MM.1S (cell line): ENCODE results near the gene PLSCR1.

ENCODE experiments used
- EZH2 ChIP-seq: fragments of 300-600 bp; sonication (generic); optimal IDR thresholded peaks from 2 replicates; pipeline ENCODE3; 2017; ENCODE audit warnings: low read depth, mild to moderate bottlenecking, antibody characterized with exemption, low read length, mixed read lengths
- EZH2phosphoT487 ChIP-seq: fragments of 300-600 bp; sonication (generic); IDR thresholded peaks from 2 replicates; pipeline ENCODE4 v1.6.1; 2018; ENCODE audit warnings: antibody characterized with exemption, low read length
- TF ChIP-seq, protein P1 (sequence below): fragments of 300-600 bp; sonication (generic); IDR thresholded peaks from 2 replicates; pipeline ENCODE4 v1.5.1; 2016; ENCODE audit warnings: antibody characterized with exemption, low read length, mixed read lengths

DNA sequence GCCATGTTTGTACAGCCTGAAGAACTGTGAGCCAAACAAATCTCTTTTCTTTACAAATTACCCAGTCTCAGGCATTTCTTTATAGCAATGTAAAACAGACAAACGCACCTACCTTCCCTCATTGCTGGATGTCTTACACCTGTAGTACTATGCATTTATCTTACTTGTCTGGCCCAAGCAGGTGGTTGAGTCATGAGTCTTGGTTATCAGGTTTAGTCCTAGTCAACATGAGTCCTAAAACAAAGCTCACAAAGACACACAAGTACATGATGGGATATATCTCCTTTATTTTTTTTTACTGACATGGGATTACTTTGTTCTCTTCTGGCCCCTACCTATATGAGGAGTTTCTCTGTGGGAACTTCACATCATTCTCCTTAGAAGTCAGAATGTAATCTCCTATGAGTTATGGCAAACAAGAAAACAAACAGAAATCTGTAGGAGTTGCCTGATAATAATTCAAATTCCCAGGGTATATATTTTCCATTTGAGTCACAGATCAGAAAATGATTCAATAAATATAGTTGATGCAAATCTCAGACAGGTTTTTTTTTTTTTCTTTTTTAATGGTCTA, 41.4 kb downstream of the PLSCR1 start:
- TF ChIP-seq, protein P1, sequence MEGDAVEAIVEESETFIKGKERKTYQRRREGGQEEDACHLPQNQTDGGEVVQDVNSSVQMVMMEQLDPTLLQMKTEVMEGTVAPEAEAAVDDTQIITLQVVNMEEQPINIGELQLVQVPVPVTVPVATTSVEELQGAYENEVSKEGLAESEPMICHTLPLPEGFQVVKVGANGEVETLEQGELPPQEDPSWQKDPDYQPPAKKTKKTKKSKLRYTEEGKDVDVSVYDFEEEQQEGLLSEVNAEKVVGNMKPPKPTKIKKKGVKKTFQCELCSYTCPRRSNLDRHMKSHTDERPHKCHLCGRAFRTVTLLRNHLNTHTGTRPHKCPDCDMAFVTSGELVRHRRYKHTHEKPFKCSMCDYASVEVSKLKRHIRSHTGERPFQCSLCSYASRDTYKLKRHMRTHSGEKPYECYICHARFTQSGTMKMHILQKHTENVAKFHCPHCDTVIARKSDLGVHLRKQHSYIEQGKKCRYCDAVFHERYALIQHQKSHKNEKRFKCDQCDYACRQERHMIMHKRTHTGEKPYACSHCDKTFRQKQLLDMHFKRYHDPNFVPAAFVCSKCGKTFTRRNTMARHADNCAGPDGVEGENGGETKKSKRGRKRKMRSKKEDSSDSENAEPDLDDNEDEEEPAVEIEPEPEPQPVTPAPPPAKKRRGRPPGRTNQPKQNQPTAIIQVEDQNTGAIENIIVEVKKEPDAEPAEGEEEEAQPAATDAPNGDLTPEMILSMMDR: no peak
- TF ChIP-seq EZH2phosphoT487 (no peak), EZH2 (no peak)
